HG03571 (cell line): Measurements from ENCODE around the gene TMEM109.

Source experiments
- ATAC-seq: cut with Tn5 transposase; IDR thresholded peaks from one replicate; pipeline ENCODE4 v1.9.1; 2021; ENCODE audit not compliant: unreplicated experiment

The TMEM109 gene

GRCh38 chr11:60924906-60925853 is 11.2 kb downstream of the TMEM109 start:
- no peak for ATAC-seq

- ATAC-seq, result no peak
These were observed 11.9 kb downstream of the TMEM109 start for GRCh38 chr11:60925868-60926267.

DNA sequence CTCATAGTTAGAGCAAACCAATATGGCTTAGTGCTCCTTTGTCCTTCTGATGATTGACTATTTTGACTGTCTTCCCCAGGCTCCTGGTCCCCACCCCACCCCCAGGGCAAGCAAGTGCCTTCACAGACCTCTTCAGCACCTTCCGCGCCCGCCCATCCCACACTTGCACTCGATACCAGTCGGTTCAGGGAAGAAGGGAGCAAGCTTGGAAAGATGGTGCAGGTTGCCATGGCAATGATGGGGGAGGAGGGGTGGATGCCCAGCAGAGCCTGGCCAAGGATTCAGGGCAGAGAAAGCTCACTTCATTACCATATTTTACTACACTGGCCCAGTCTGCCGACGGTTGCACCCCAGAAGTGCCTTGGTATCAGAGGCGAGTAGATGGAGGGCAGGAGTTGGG is 12.5 kb downstream of the TMEM109 start:
- ATAC-seq, result no peak

- ATAC-seq, result no peak
These were observed 13.2 kb downstream of the TMEM109 start for GRCh38 chr11:60927061-60927592.

GRCh38 chr11:60927600-60927999 is 13.6 kb downstream of the TMEM109 start:
- no peak for ATAC-seq

- no peak for ATAC-seq
These were observed 14.6 kb downstream of the TMEM109 start for GRCh38 chr11:60928563-60929001.

- no peak for ATAC-seq
These were observed 15.8 kb downstream of the TMEM109 start for GRCh38 chr11:60929764-60930163.

- ATAC-seq, result no peak
These were observed 16.4 kb downstream of the TMEM109 start for GRCh38 chr11:60930394-60930793.

DNA sequence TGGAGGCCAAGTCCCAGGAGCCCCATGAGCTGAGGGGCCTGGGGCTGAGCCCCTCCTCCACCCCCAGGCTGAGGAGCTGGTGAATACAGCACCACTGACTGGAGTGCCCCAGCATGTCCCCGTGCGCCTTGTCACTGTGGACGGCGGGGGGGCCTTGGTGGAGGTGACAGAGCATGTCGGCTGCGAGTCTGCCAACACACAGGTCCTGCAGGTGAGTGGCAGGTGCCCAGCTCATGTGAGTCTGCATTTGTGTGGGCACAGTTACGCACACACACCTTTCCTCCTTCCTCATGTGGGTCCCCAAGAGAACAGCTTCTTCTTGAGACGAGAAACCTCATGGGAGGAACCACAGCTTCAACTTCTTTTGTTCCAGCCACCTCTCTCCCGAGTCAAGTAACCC is 18.0 kb downstream of the TMEM109 start:
- no peak for ATAC-seq

DNA sequence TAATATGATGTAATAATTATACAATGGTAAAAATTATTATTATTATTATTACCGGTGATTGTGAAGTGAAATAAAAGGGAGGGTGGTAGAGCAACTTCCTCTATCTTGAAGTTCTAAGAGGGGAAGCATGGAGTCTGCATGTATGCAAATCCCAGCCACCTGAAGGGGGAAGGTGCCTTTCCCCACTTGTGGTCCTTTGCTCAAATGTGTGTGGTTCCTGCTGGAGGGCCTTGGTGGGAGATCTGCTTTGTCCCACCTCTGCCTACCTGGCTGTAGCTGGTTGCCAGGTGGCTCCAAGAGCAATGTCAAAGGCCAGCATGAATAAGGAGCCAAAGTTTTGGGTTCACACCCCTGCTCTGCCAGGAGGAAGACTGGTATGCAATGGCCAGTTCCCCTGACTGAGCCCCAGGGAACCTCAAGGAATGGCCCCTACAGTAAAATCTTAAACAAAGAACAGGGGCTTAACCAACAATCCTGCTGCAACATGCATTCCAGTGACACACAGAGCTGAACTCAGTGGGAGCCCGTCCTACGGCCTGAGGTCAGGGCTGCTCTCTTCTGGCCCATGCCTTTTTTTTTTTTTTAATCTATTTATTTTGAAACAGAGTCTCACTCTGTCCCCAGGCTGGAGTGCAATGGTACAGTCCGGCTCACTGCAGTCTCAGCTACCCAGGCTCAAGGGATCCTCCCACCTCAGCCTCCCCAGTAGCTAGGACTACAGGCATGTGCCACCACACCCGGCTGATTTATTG is 18.8 kb downstream of the TMEM109 start:
- no peak for ATAC-seq

DNA sequence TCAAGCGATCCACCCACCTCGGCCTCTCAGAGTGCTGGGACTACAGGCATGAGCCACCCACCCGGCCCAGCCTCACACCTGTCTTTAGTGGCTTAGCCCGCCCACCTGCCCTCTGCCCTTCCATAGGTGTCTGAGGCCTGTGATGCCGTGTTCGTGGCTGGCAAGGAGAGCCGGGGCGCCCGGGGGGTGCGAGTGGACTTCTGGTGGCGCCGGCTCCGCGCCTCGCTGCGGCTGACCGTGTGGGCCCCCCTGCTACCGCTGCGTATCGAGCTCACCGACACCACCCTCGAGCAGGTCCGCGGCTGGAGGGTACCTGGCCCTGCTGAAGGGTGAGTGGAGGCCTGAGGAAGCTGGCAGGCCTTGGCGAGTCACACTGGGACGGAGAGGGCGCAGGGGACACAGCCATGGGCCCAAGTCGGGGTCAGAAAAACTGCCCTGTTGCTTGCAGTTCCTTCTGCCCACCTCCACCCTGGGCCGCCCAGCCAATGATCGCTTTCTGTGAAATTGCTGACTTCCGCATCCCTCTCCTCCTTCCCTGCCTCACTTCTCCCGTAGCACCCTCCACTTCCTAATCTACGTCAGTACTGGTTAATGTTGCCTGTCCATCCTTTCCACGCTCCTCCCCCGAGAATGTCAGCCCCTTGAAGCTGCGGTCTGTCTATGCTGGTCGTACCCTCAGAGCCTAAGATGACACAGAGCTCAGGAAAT is 19.6 kb downstream of the TMEM109 start:
- ATAC-seq, result no peak

DNA sequence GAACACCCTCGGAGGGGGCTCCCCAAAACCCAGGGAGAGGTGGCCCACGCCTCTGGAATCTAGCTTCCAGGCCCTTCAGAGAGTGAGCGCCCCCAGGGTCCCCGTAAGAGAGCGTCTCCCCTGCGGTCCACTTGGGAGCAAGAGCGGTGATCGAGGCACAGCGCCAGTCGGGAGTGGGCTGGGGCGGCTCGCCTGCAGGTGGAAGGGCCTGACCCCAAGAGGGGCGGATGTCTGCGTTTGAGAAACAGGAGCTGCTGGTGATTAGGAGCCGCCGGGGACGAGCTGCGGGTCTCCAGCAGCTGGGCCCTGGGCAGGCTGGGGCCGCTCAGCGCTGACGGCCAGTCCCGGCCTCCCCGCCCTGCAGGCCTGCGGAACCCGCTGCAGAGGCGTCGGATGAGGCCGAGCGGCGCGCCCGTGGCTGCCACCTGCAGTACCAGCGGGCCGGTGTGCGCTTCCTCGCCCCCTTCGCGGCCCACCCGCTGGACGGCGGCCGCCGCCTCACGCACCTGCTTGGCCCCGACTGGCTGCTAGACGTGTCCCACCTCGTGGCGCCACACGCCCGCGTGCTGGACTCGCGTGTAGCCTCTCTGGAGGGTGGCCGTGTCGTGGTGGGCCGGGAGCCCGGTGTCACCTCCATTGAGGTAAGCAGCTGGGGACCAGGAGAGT is 20.3 kb downstream of the TMEM109 start:
- no peak for ATAC-seq

DNA sequence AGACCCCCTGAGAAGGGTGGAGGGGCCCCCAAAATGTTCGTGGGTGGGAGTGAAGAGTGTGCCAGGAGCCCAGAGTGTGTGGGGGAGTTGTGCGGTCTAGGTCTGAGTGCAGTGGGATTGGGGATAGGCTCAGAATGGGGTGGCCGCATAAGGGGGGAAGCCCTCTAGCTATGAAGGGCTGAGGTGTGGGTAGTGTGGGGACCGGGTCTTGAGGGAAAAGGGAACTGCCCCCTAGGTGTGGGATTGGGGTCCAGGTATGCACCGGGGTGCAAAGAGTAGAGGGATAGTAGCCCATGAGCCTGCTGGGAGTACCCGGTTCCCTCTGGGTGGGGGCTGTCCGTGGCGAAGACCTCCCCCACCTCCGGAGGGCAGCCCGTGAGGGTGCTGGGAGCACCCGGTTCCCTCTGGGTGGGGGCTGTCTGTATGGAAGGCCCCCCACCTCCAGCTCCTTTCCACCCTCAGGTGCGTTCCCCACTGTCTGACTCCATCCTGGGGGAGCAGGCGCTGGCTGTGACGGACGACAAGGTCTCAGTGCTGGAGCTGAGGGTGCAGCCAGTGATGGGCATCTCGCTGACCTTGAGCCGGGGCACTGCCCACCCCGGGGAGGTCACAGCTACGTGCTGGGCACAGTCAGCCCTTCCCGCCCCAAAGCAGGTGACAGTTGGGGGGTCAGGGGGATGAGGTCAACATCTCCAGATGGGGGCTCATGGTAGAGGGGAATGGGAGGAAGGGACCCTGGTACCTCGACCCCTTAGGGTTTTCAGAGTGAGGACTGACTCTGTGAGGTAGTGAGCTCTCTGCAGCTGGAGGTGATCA is 21.0 kb downstream of the TMEM109 start:
- no peak for ATAC-seq

- no peak for ATAC-seq
These were observed 21.9 kb downstream of the TMEM109 start for GRCh38 chr11:60935676-60936442.

GRCh38 chr11:60936467-60937143 is 22.6 kb downstream of the TMEM109 start:
- no peak for ATAC-seq

- ATAC-seq, result no peak
These were observed 23.2 kb downstream of the TMEM109 start for GRCh38 chr11:60937144-60937527.

- no peak for ATAC-seq
These were observed 23.9 kb downstream of the TMEM109 start for GRCh38 chr11:60937811-60938210.

GRCh38 chr11:60938500-60938899 is 24.5 kb downstream of the TMEM109 start:
- ATAC-seq, result no peak
